Measurements from ENCODE around the gene RAE1.

DNA sequence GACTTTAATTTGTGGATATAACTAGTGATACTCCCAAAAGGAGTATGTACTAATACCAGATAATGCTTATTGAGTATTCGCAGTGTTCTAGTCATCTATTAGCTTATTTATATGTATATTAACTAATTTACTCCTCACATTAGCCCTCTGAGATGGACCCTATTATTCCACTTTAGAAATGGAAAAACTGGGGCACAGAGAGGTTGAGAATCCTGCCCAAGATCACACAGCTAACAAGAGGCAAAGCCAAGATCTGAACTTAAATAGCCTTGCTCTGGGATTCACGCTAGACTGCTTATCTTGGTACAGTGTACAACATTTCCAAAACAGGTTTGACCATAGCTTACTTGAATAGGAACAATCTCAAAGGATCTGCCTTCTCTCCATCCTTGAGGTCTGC, 29.9 kb upstream of the RAE1 start:
- TF ChIP-seq EZH2 (IDR thresholded peaks at IDR 0.05) (no peak), POLR2AphosphoS5 (IDR thresholded peaks at IDR 0.05; ENCODE audit: borderline replicate concordance, low read depth, low read length) (no peak)
